ENCODE data around the gene WDR31.
"Not testable (repeated sequence)": the region's sequence is repeated elsewhere in the genome, so short reads cannot be mapped to it uniquely, and the experiment has no call there.

The WDR31 gene

DNA sequence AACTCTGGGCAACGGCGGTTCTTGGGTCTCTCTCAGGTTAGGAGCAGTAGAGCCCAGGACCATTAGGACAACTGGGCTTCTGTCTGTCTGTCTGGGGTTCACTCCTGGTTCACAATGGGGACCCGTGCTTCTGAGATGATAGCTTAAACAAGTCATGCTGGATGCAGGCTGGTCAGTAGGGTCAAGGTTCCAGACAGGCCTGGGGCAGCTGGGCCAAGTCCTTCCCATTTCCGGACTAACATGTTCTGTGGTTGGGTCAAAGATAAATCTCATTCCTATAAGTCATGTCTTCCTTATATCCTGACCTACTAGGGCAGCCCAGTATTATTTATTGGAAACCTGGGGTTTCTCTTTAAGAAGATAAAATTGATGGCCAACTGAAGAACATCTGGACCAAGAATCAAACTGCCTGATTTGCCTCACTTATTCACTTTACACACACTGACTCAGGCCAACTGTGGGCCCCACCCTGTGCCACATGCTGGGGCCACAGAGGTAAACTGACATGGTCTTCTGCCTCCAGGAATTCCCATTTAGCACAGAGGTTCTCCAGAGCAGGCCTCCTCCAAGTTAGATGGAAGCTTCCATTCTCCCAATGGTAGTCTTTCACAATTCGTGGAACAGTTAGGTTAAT is 28.4 kb upstream of the WDR31 start:
- Histone ChIP-seq H3K27ac (no peak overlapping the region), H3K4me1 (ENCODE audit: low read depth, poor library complexity, severe bottlenecking) (no peaks in the 10 kb centered on the region), H3K9ac (no peak overlapping the region), H2AFZ (ENCODE audit: low read depth) (no peak overlapping the region), H3K4me3 (IDR thresholded peaks at IDR 0.05; ENCODE audit: insufficient read depth, low read depth, low read length) (no peak overlapping the region), H3K36me3 (ENCODE audit: insufficient read depth) (no peaks in the 10 kb centered on the region), H3K4me2 (no peak overlapping the region), H4K20me1 (ENCODE audit: insufficient read depth) (no peaks in the 10 kb centered on the region), H3K79me2 (ENCODE audit: insufficient read depth, low read depth) (no peaks in the 10 kb centered on the region), H3K27me3 (ENCODE audit: insufficient read depth, low read depth) (no peaks in the 10 kb centered on the region)
- no peak for TF ChIP-seq CTCF (conservative IDR thresholded peaks at IDR 0.05; ENCODE audit: low read depth, low read length)

DNA sequence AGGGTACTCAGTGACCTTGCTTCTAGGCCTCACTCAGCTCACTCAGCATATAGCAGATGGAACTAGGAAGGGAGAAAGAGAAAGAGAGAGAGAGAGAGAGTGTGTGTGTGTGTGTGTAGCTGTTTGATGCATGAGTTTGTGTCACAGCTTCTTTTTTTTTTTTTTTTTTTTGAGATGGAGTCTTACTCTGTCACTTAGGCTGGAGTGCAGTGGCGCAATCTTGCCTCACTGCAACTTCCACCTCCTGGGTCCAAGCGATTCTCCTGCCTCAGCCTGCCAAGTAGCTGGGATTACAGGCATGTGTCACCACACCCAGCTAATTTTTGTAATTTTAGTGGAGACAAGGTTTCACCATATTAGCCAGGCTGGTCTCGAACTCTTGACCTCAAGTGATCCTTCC is 25.6 kb upstream of the WDR31 start:
- not testable (repeated sequence) for H3K4me2 ChIP-seq; H2AFZ ChIP-seq (ENCODE audit: low read depth); H4K20me1 ChIP-seq (ENCODE audit: insufficient read depth); H3K9ac ChIP-seq; H3K36me3 ChIP-seq (ENCODE audit: insufficient read depth); H3K4me3 ChIP-seq (IDR thresholded peaks at IDR 0.05; ENCODE audit: insufficient read depth, low read depth, low read length); H3K27ac ChIP-seq; H3K4me1 ChIP-seq (ENCODE audit: low read depth, poor library complexity, severe bottlenecking); H3K79me2 ChIP-seq (ENCODE audit: insufficient read depth, low read depth); H3K27me3 ChIP-seq (ENCODE audit: insufficient read depth, low read depth)

GRCh38 chr9:113364951-113365350 is 24.9 kb upstream of the WDR31 start:
- Histone ChIP-seq H3K27ac (no peak overlapping the region), H3K9ac (no peak overlapping the region), H3K36me3 (ENCODE audit: insufficient read depth) (no peaks in the 10 kb centered on the region), H2AFZ (ENCODE audit: low read depth) (no peak overlapping the region), H3K4me2 (no peak overlapping the region), H3K79me2 (ENCODE audit: insufficient read depth, low read depth) (no peaks in the 10 kb centered on the region), H3K27me3 (ENCODE audit: insufficient read depth, low read depth) (no peaks in the 10 kb centered on the region), H3K4me1 (ENCODE audit: low read depth, poor library complexity, severe bottlenecking) (no peaks in the 10 kb centered on the region), H4K20me1 (ENCODE audit: insufficient read depth) (no peaks in the 10 kb centered on the region), H3K4me3 (IDR thresholded peaks at IDR 0.05; ENCODE audit: insufficient read depth, low read depth, low read length) (no peak overlapping the region)
- TF ChIP-seq CTCF (conservative IDR thresholded peaks at IDR 0.05; ENCODE audit: low read depth, low read length): no peak

GRCh38 chr9:113363336-113363735 is 23.3 kb upstream of the WDR31 start:
- H3K27ac ChIP-seq: no peak overlapping the region
- no peak overlapping the region for H3K4me3 ChIP-seq (IDR thresholded peaks at IDR 0.05; ENCODE audit: insufficient read depth, low read depth, low read length)
- no peaks in the 10 kb centered on the region for H4K20me1 ChIP-seq (ENCODE audit: insufficient read depth)
- no peak overlapping the region for H2AFZ ChIP-seq (ENCODE audit: low read depth)
- no peaks in the 10 kb centered on the region for H3K79me2 ChIP-seq (ENCODE audit: insufficient read depth, low read depth)
- H3K36me3 ChIP-seq (ENCODE audit: insufficient read depth): no peaks in the 10 kb centered on the region
- H3K4me1 ChIP-seq (ENCODE audit: low read depth, poor library complexity, severe bottlenecking): no peaks in the 10 kb centered on the region
- no peaks in the 10 kb centered on the region for H3K27me3 ChIP-seq (ENCODE audit: insufficient read depth, low read depth)
- no peak overlapping the region for H3K4me2 ChIP-seq
- no peak overlapping the region for H3K9ac ChIP-seq
- TF ChIP-seq CTCF (conservative IDR thresholded peaks at IDR 0.05; ENCODE audit: low read depth, low read length): no peak

GRCh38 chr9:113361304-113362018 is 21.4 kb upstream of the WDR31 start:
- no peaks in the 10 kb centered on the region for H3K79me2 ChIP-seq (ENCODE audit: insufficient read depth, low read depth)
- H2AFZ ChIP-seq (ENCODE audit: low read depth): no peak overlapping the region
- no peaks in the 10 kb centered on the region for H3K36me3 ChIP-seq (ENCODE audit: insufficient read depth)
- TF ChIP-seq CTCF (conservative IDR thresholded peaks at IDR 0.05; ENCODE audit: low read depth, low read length): no peak
- H3K4me2 ChIP-seq: no peak overlapping the region
- no peak overlapping the region for H3K9ac ChIP-seq
- no peaks in the 10 kb centered on the region for H4K20me1 ChIP-seq (ENCODE audit: insufficient read depth)
- no peak overlapping the region for H3K27ac ChIP-seq
- H3K27me3 ChIP-seq (ENCODE audit: insufficient read depth, low read depth): no peaks in the 10 kb centered on the region
- no peak overlapping the region for H3K4me3 ChIP-seq (IDR thresholded peaks at IDR 0.05; ENCODE audit: insufficient read depth, low read depth, low read length)
- H3K4me1 ChIP-seq (ENCODE audit: low read depth, poor library complexity, severe bottlenecking): no peaks in the 10 kb centered on the region
